DND-41 (cell line): ENCODE data around the gene ISY1.

Experiments used
- CTCF ChIP-seq: IDR thresholded peaks from 2 replicates; pipeline ENCODE4 v1.5.1; 2012; ENCODE audit warnings: borderline replicate concordance, low read length, moderate library complexity, mild to moderate bottlenecking; ENCODE audit not compliant: poor library complexity, severe bottlenecking; ENCODE audit errors: extremely low read depth
- EZH2 ChIP-seq: IDR thresholded peaks from 3 replicates; pipeline ENCODE4 v1.6.1; 2012; ENCODE audit warnings: borderline replicate concordance, low read depth, mild to moderate bottlenecking, moderate library complexity, low read length, inconsistent platforms; ENCODE audit not compliant: severe bottlenecking

DNA sequence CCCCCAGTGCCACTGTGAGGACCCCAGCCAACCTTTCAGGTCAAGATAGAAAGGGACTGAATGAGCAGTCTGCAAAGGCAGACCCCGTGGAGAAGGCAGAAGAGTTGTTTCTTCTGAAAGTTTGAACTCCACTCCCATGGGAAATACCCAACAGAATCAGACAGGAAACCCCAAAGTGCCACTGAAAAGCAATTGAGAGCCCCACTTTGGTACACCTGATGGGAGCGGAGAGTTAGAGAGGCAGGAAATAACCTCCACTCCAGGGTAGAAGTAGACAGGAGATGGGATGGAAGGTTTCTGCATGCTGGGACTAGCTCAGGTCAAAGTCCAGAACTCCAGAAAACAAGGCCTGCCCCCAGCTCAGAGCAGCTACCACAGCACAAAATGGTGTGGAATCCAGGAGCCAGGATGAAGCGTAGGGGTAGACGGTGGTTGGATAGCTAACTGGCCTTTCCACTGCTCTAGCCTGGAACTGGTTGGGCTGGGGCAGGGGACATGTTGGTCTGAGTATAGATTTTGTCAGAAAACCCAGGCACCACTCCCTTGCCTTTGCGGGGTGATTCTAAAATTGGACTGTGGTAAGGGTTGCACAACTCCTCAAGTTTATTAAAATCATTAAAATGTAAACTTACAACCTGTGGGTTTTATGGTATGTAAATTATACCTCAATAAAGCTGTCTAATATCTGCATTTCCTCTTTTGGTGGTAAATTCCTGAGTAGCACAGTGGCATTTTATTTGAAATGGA lies 37.4 kb downstream of the ISY1 start:
- TF ChIP-seq CTCF (no peak), EZH2 (no peak)
